PC-3 (cell line): Measurements from ENCODE around the gene CCNL1. TPM values are rescaled to one million over a fixed set of nuclear protein-coding genes. Genes with fewer than 3 reads are reported as not detected.

ENCODE experiments used
- ATAC-seq: fragments of 200-7000 bp; cut with Tn5 transposase; 2 replicates; pipeline ENCODE4 v1.9.1; 2020; ENCODE audit warnings: mild to moderate bottlenecking, moderate library complexity
- BruUV-seq: library from RNA; stranded (reverse); fragments of 400-500 nt; replicated peaks from 2 replicates; lab custom pipeline; 2021; lab: Mats Ljungman, UMichigan
- CTCF ChIA-PET: fragments of 300-600 bp; sonication (Branson Sonifier 250); formaldehyde crosslinking; loops from one replicate; lab custom pipeline; 2022; ENCODE audit warnings: antibody characterized with exemption; lab: Charles Lee
- POLR2A ChIA-PET: fragments of 300-600 bp; sonication (Branson Sonifier 250); formaldehyde crosslinking; loops from one replicate; lab custom pipeline; 2022; ENCODE audit warnings: antibody characterized with exemption; ENCODE audit not compliant: unreplicated experiment; lab: Charles Lee
- DNase-seq: peaks from one replicate; pipeline ENCODE4 v3.0.0-alpha.2; 2015
- H2AFZ ChIP-seq: fragments of 300-600 bp; sonication (generic); 2 replicates; pipeline ENCODE4 v1.6.0; 2016; ENCODE audit warnings: antibody characterized with exemption, low read length
- H3F3A ChIP-seq: fragments of 300-600 bp; sonication (generic); one replicate; pipeline ENCODE4 v1.6.0; 2017; ENCODE audit warnings: antibody characterized with exemption, low read length, control low read depth, mild to moderate bottlenecking; ENCODE audit not compliant: unreplicated experiment
- H3K27ac ChIP-seq: fragments of 300-600 bp; sonication (generic); 2 replicates; pipeline ENCODE4 v1.5.1; 2016; ENCODE audit warnings: mild to moderate bottlenecking, low read length
- H3K27me3 ChIP-seq: fragments of 300-600 bp; sonication (generic); 2 replicates; pipeline ENCODE4 v1.6.1; 2016; ENCODE audit warnings: low read length, mixed read lengths
- H3K36me3 ChIP-seq: fragments of 300-600 bp; sonication (generic); 2 replicates; pipeline ENCODE4 v1.6.1; 2016; ENCODE audit warnings: low read depth, mixed run types, low read length, mixed read lengths
- H3K4me1 ChIP-seq: fragments of 300-600 bp; sonication (generic); 2 replicates; pipeline ENCODE4 v1.5.1; 2016; ENCODE audit warnings: low read length; ENCODE audit not compliant: insufficient read depth
- H3K4me2 ChIP-seq: fragments of 300-600 bp; sonication (generic); 2 replicates; pipeline ENCODE4 v1.6.0; 2016; ENCODE audit warnings: low read length
- H3K4me3 ChIP-seq: fragments of 300-600 bp; sonication (generic); 2 replicates; pipeline ENCODE4 v1.5.1; 2016; ENCODE audit warnings: mild to moderate bottlenecking, low read length, mixed read lengths
- H3K79me2 ChIP-seq: fragments of 300-600 bp; sonication (generic); 2 replicates; pipeline ENCODE4 v1.6.1; 2017; ENCODE audit warnings: low read length, mixed read lengths
- H3K9ac ChIP-seq: fragments of 300-600 bp; sonication (generic); 2 replicates; pipeline ENCODE4 v1.6.0; 2016; ENCODE audit warnings: mild to moderate bottlenecking, low read length
- H3K9me2 ChIP-seq: fragments of 300-600 bp; sonication (generic); replicated peaks from 2 replicates; pipeline ENCODE4 v1.6.1; 2016; ENCODE audit warnings: mixed run types, low read length, mixed read lengths
- H3K9me3 ChIP-seq: fragments of 300-600 bp; sonication (generic); 2 replicates; pipeline ENCODE4 v1.6.1; 2016; ENCODE audit warnings: low read length, mixed read lengths
- H4K20me1 ChIP-seq: fragments of 300-600 bp; sonication (generic); 2 replicates; pipeline ENCODE4 v1.6.1; 2016; ENCODE audit warnings: low read length, mixed read lengths
- CTCF ChIP-seq: fragments of 300-600 bp; sonication (generic); conservative IDR thresholded peaks from 2 replicates; pipeline ENCODE4 v1.5.1; 2017; ENCODE audit warnings: antibody characterized with exemption, low read depth, mild to moderate bottlenecking, low read length
- EZH2 ChIP-seq: fragments of 300-600 bp; sonication (generic); IDR thresholded peaks from one replicate; pipeline ENCODE4 v1.6.1; 2017; ENCODE audit warnings: antibody characterized with exemption, mild to moderate bottlenecking, low read length; ENCODE audit not compliant: unreplicated experiment
- EZH2phosphoT487 ChIP-seq: fragments of 300-600 bp; sonication (generic); IDR thresholded peaks from 2 replicates; pipeline ENCODE4 v1.6.1; 2018; ENCODE audit warnings: mild to moderate bottlenecking, antibody characterized with exemption, low read length, borderline replicate concordance
- intact Hi-C: fragments of 100-400 bp; cut with micrococcal nuclease; formaldehyde crosslinking; loops from 2 replicates; pipeline ENCODE4 v1.9.0; 2023
- total RNA-seq: library from RNA; depleted of rRNA; stranded (reverse); fragments of >200 nt; gene quantifications from 2 replicates; pipeline ENCODE4 v1.2.3, GENCODE V29; 2014

Gene CCNL1
- total RNA-seq, 1 experiment from 2014 or later, result 231 TPM

- H2AFZ ChIP-seq, result no peak overlapping the region
- no peak overlapping the region for H3K27ac ChIP-seq
- H4K20me1 ChIP-seq, result peaks cover 23% of the 10 kb centered on the region
- CTCF ChIA-PET, result no interaction called here
- POLR2A ChIA-PET, result no interaction called here
- H3K4me3 ChIP-seq, result no peak overlapping the region
- no peak overlapping the region for H3K9ac ChIP-seq
- peak; percentile 14; the same call in 1 of the 2 replicates for ATAC-seq
- TF ChIP-seq EZH2 (no peak), EZH2phosphoT487 (no peak), CTCF (no peak)
- H3K9me2 ChIP-seq, result no peaks in the 10 kb centered on the region
- BruUV-seq, result no TSS peak
- H3K9me3 ChIP-seq, result no peaks in the 10 kb centered on the region
- DNase-seq, result no peak
- H3K79me2 ChIP-seq, result peaks cover 9% of the 10 kb centered on the region; the same call in 1 of the 2 replicates
- H3F3A ChIP-seq, result peaks cover 14% of the 10 kb centered on the region
- intact Hi-C loops, result no loop called here
- no peaks in the 10 kb centered on the region for H3K4me1 ChIP-seq
- H3K27me3 ChIP-seq, result no peaks in the 10 kb centered on the region
- peaks cover 58% of the 10 kb centered on the region for H3K36me3 ChIP-seq
- H3K4me2 ChIP-seq, result no peak overlapping the region
These were observed 14.2 kb downstream of the CCNL1 start for GRCh38 chr3:157145606-157146322.

GRCh38 chr3:157142315-157142714 lies 17.6 kb downstream of the CCNL1 start:
- no peak for DNase-seq
- ATAC-seq, result no peak
- ChIA-PET CTCF (no interaction called here), POLR2A (no interaction called here)
- H2AFZ ChIP-seq, result no peak overlapping the region
- no peaks in the 10 kb centered on the region for H4K20me1 ChIP-seq
- H3K4me2 ChIP-seq, result no peak overlapping the region
- no peaks in the 10 kb centered on the region for H3K9me3 ChIP-seq
- no peak for TF ChIP-seq EZH2
- TF ChIP-seq CTCF, result no peak
- TF ChIP-seq EZH2phosphoT487, result no peak
- no peak overlapping the region for H3K9ac ChIP-seq
- H3K79me2 ChIP-seq, result no peaks in the 10 kb centered on the region
- no peaks in the 10 kb centered on the region for H3K27me3 ChIP-seq
- no peaks in the 10 kb centered on the region for H3K9me2 ChIP-seq
- peaks cover 5% of the 10 kb centered on the region for H3F3A ChIP-seq
- no peak overlapping the region for H3K27ac ChIP-seq
- no peak overlapping the region for H3K4me3 ChIP-seq
- H3K36me3 ChIP-seq, result peaks cover 25% of the 10 kb centered on the region
- H3K4me1 ChIP-seq, result peaks cover under 1% of the 10 kb centered on the region
- no TSS peak for BruUV-seq
- intact Hi-C loops, result no loop called here

GRCh38 chr3:157139938-157140534 lies 19.9 kb downstream of the CCNL1 start:
- Histone ChIP-seq H2AFZ (no peak overlapping the region), H3K4me3 (no peak overlapping the region), H3K27ac (no peak overlapping the region), H4K20me1 (no peaks in the 10 kb centered on the region), H3K36me3 (peaks cover 10% of the 10 kb centered on the region), H3K4me1 (peaks cover 24% of the 10 kb centered on the region), H3K9ac (no peak overlapping the region), H3K27me3 (no peaks in the 10 kb centered on the region), H3K9me3 (no peaks in the 10 kb centered on the region), H3K79me2 (no peaks in the 10 kb centered on the region), H3F3A (no peaks in the 10 kb centered on the region), H3K9me2 (no peaks in the 10 kb centered on the region), H3K4me2 (no peak overlapping the region)
- CTCF ChIA-PET, result no interaction called here
- ATAC-seq (no peak), DNase-seq (no peak)
- no TSS peak for BruUV-seq
- intact Hi-C loops, result loop anchor here (5.0 kb wide), 2 partner anchors 448 to 693 kb away; no protein-coding TSS in a partner anchor
- TF ChIP-seq EZH2 (no peak), EZH2phosphoT487 (no peak), CTCF (no peak)
- POLR2A ChIA-PET, result interaction anchor here (0.6 to 0.7 kb wide), 2 partner anchors 32 to 68 kb away, joined by 3 to 9 read pairs; no protein-coding TSS in a partner anchor
